Measurements from ENCODE around the gene OR4K2. TPM values are rescaled to one million over a fixed set of nuclear protein-coding genes. Genes with fewer than 3 reads are reported as not detected.

The OR4K2 gene
- total RNA-seq, 1 donor from 2014 or later: not detected

DNA sequence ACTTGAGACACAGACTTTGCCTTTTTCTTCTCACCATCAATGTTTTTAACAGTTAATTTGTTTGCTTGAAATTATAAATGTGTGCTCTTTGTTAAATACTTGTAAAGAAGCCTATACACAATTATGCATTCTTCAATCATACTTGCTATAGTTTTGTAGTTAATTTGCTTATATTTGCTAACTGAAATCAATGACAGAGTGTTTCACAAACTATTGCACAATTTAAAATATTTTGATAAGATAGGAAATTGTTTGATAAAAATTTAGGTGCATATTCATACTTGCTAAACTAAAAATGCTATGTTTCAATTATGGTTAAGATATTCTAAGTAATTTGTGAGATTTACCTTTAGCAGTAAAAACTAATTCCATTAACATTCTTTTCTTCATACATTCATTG, 31.7 kb downstream of the OR4K2 start:
- DNase-seq (ENCODE audit: low read depth): no peak
- no peak overlapping the region for H3K4me3 ChIP-seq (ENCODE audit: low read depth, low read length)
- FAIRE-seq: no peak
- H3K27me3 ChIP-seq (ENCODE audit: control insufficient read depth, insufficient read depth, low read length): no peaks in the 10 kb centered on the region
- TF ChIP-seq, protein P1, sequence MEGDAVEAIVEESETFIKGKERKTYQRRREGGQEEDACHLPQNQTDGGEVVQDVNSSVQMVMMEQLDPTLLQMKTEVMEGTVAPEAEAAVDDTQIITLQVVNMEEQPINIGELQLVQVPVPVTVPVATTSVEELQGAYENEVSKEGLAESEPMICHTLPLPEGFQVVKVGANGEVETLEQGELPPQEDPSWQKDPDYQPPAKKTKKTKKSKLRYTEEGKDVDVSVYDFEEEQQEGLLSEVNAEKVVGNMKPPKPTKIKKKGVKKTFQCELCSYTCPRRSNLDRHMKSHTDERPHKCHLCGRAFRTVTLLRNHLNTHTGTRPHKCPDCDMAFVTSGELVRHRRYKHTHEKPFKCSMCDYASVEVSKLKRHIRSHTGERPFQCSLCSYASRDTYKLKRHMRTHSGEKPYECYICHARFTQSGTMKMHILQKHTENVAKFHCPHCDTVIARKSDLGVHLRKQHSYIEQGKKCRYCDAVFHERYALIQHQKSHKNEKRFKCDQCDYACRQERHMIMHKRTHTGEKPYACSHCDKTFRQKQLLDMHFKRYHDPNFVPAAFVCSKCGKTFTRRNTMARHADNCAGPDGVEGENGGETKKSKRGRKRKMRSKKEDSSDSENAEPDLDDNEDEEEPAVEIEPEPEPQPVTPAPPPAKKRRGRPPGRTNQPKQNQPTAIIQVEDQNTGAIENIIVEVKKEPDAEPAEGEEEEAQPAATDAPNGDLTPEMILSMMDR (IDR thresholded peaks at IDR 0.05; ENCODE audit: insufficient read depth, low read length, severe bottlenecking): no peak
- no peaks in the 10 kb centered on the region for H3K36me3 ChIP-seq (ENCODE audit: control insufficient read depth, insufficient read depth, low read length)

DNA sequence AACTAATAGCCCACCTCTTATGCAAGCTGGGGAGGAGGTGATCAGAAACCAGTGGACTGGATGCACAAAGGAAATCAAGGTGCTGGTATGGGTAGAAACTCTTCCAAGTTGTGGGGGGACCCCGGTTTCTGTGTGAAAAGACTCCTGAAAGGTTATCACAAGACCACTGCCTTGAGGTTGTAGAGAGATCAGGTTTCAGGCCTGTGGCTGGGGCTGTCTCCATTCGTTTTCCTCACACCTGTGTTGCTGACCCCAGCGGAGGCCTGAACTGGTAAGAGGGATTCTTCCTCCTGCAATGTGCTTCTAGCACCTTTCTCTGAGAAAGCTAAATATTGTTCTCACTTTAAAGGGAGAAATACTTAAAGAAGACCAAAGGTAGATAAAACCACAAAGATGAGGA, 36.2 kb downstream of the OR4K2 start:
- TF ChIP-seq, protein P1 (IDR thresholded peaks at IDR 0.05; ENCODE audit: insufficient read depth, low read length, severe bottlenecking): no peak
- FAIRE-seq (no peak), DNase-seq (ENCODE audit: low read depth) (no peak)
- H3K4me3 ChIP-seq (ENCODE audit: low read depth, low read length): no peak overlapping the region
- no peaks in the 10 kb centered on the region for H3K36me3 ChIP-seq (ENCODE audit: control insufficient read depth, insufficient read depth, low read length)
- H3K27me3 ChIP-seq (ENCODE audit: control insufficient read depth, insufficient read depth, low read length): no peaks in the 10 kb centered on the region

DNA sequence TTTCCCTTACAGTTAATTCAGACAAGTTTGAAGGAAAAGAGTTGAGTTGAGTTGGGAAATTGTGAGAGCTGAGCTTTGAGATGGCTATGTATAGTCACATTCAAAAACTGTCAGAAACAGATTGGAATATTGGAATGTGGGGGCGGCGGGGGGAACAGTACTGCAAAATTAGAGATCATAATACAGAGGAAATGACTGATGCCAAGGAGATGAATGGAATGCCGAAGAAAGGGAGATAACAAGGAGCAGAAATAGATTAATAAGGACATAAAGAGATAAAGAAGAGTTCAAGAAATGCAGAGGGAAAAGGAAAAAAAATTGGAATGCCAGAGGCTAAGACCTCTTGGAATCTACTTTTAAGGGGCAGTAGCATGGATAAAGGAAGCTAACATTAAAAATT, 42.3 kb downstream of the OR4K2 start:
- H3K36me3 ChIP-seq (ENCODE audit: control insufficient read depth, insufficient read depth, low read length): no peaks in the 10 kb centered on the region
- no peak for DNase-seq (ENCODE audit: low read depth)
- no peaks in the 10 kb centered on the region for H3K27me3 ChIP-seq (ENCODE audit: control insufficient read depth, insufficient read depth, low read length)
- TF ChIP-seq, protein P1 (IDR thresholded peaks at IDR 0.05; ENCODE audit: insufficient read depth, low read length, severe bottlenecking): no peak
- H3K4me3 ChIP-seq (ENCODE audit: low read depth, low read length): no peak overlapping the region
- no peak for FAIRE-seq

DNA sequence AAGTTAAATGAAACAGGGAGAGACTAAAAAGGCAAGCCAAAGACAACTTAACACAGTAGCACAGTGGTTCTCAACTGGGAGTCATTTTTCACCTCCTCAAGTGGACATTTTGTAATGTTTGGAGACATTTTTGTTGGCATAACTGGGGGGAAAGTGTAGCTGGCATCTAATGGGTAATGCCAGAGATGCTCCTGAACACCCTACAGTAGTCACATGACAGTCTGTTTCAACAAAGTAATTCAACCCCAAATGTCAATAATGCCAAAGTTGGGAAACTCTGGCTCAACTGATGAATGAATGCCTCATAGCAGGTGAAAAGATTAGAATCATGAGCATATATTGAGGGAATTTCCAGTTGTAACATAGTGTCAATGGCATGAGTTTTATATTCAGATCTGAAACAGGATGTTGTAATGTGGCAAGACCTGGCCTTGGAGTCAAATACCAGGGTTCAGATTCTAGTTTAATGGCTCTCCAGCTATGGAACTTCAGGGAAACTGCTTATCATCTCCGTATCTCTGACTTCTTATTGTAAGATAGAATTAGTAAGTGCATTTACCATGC, 43.1 kb downstream of the OR4K2 start:
- TF ChIP-seq, protein P1 (IDR thresholded peaks at IDR 0.05; ENCODE audit: insufficient read depth, low read length, severe bottlenecking): no peak
- Histone ChIP-seq H3K36me3 (ENCODE audit: control insufficient read depth, insufficient read depth, low read length) (no peaks in the 10 kb centered on the region), H3K4me3 (ENCODE audit: low read depth, low read length) (no peak overlapping the region), H3K27me3 (ENCODE audit: control insufficient read depth, insufficient read depth, low read length) (no peaks in the 10 kb centered on the region)
- DNase-seq (ENCODE audit: low read depth): no peak
- no peak for FAIRE-seq

DNA sequence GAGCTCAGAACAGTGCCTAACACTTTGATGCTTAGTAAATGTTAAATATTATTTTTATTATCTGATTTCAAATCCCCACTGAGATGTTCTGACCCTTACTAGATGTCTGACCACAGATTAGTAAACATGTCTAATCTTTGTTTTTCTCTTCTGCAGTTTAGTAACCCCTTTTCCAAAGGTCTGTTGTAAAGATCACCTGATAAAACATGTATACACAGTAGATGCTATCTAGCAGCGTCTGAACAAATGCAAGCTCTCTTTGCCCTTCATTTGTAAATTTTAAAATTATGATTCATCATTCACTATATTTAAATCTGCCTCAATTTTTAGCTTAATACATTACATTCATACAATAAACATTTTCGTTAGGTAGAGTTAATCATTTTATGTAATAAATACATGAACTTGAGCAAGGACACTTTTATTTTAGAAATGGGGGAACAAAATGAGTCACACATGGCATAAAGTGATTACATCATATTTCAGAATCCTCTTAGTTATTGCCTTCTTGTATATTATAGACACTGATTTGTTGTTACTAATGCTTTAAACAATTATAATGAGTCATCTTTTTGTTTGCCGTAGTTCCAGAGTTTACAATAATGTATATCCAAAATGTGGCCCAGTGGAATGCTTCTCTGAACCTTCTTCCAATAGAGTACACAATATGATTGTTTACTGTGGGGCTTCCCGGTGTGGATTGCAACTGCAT, 43.8 kb downstream of the OR4K2 start:
- Histone ChIP-seq H3K27me3 (ENCODE audit: control insufficient read depth, insufficient read depth, low read length) (no peaks in the 10 kb centered on the region), H3K4me3 (ENCODE audit: low read depth, low read length) (no peak overlapping the region), H3K36me3 (ENCODE audit: control insufficient read depth, insufficient read depth, low read length) (no peaks in the 10 kb centered on the region)
- FAIRE-seq: no peak
- TF ChIP-seq, protein P1 (IDR thresholded peaks at IDR 0.05; ENCODE audit: insufficient read depth, low read length, severe bottlenecking): no peak
- no peak for DNase-seq (ENCODE audit: low read depth)
